ACC112 (cell line): ENCODE measurements around the gene CHST11.

ENCODE experiments used
- H2AFZ ChIP-seq: fragments of 200-600 bp; sonication (generic); one replicate; pipeline ENCODE4 v1.6.0; 2017; ENCODE audit warnings: antibody characterized with exemption, low read length; ENCODE audit not compliant: unreplicated experiment
- H3K27ac ChIP-seq: fragments of 200-600 bp; sonication (generic); 2 replicates; pipeline ENCODE4 v1.5.1; 2014; ENCODE audit warnings: low read depth, mild to moderate bottlenecking, antibody characterized with exemption, low read length, moderate library complexity
- H3K27me3 ChIP-seq: fragments of 200-600 bp; sonication (generic); 2 replicates; pipeline ENCODE4 v1.6.1; 2014; ENCODE audit warnings: mild to moderate bottlenecking, antibody characterized with exemption, low read length, moderate library complexity, mixed read lengths; ENCODE audit not compliant: insufficient read depth
- H3K36me3 ChIP-seq: fragments of 200-600 bp; sonication (generic); 2 replicates; pipeline ENCODE4 v1.6.1; 2016; ENCODE audit warnings: mild to moderate bottlenecking, antibody characterized with exemption, low read length, moderate library complexity, mixed read lengths; ENCODE audit not compliant: insufficient read depth
- H3K4me1 ChIP-seq: fragments of 200-600 bp; sonication (generic); one replicate; pipeline ENCODE4 v1.6.1; 2016; ENCODE audit warnings: low read length, mixed read lengths; ENCODE audit not compliant: insufficient read depth, unreplicated experiment, control insufficient read depth
- H3K4me3 ChIP-seq: fragments of 200-600 bp; sonication (generic); 2 replicates; pipeline ENCODE4 v1.5.1; 2014; ENCODE audit warnings: mild to moderate bottlenecking, low read depth, low read length
- H3K79me2 ChIP-seq: fragments of 200-600 bp; sonication (generic); one replicate; pipeline ENCODE4 v1.6.0; 2016; ENCODE audit warnings: low read length; ENCODE audit not compliant: control insufficient read depth, unreplicated experiment, insufficient read depth

CHST11 gene

GRCh38 chr12:104736307-104736706 is 279.6 kb downstream of the CHST11 start:
- Histone ChIP-seq H3K4me1 (peaks cover 4% of the 10 kb centered on the region), H3K4me3 (no peak overlapping the region), H3K36me3 (no peaks in the 10 kb centered on the region), H3K27me3 (no peaks in the 10 kb centered on the region), H3K27ac (no peak overlapping the region), H3K79me2 (no peaks in the 10 kb centered on the region), H2AFZ (no peak overlapping the region)

- H3K36me3 ChIP-seq: no peaks in the 10 kb centered on the region
Measured at GRCh38 chr12:104737113-104737512, 280.4 kb downstream of the CHST11 start.

DNA sequence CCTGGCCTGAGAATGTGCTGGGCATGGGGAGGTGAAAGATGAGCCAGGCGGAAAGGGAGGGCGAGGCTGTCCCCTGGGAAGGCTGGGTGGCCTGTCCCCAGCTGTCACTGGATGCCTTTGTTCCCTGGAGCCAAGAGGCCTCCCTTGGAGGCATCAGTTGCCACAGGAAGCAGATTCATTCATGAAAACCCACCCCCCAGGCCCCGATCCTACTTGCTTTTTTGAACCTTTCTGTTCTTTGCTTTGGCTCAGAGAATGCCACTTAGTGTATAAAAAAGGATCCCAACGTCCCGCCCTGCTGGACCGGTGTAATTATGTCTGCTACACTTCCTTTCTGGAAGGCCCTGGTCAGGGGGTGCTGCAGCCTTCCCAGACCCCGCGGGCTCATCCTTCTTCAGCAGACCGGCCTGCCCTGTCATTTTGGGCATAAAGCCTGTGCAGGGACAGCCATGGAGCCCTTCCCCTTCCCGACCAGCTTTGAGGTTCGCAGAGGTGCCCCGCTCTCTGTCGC is 281.1 kb downstream of the CHST11 start:
- H3K27ac ChIP-seq: no peak overlapping the region
- no peaks in the 10 kb centered on the region for H3K27me3 ChIP-seq
- no peak overlapping the region for H3K4me3 ChIP-seq
- H3K79me2 ChIP-seq: no peaks in the 10 kb centered on the region
- H3K4me1 ChIP-seq: peaks cover 4% of the 10 kb centered on the region
- H3K36me3 ChIP-seq: no peaks in the 10 kb centered on the region
- H2AFZ ChIP-seq: no peak overlapping the region

More at GRCh38 chr12:104737113-104737512, 280.4 kb downstream of the CHST11 start:
- Histone ChIP-seq H3K4me1 (peaks cover 4% of the 10 kb centered on the region), H3K4me3 (no peak overlapping the region), H2AFZ (no peak overlapping the region), H3K79me2 (no peaks in the 10 kb centered on the region), H3K27ac (no peak overlapping the region), H3K27me3 (no peaks in the 10 kb centered on the region)

GRCh38 chr12:104738331-104738730 is 281.6 kb downstream of the CHST11 start:
- H3K79me2 ChIP-seq: no peaks in the 10 kb centered on the region
- H3K4me3 ChIP-seq: no peak overlapping the region
- no peaks in the 10 kb centered on the region for H3K27me3 ChIP-seq
- no peak overlapping the region for H2AFZ ChIP-seq
- no peak overlapping the region for H3K27ac ChIP-seq
- no peaks in the 10 kb centered on the region for H3K36me3 ChIP-seq
- peaks cover 4% of the 10 kb centered on the region for H3K4me1 ChIP-seq

DNA sequence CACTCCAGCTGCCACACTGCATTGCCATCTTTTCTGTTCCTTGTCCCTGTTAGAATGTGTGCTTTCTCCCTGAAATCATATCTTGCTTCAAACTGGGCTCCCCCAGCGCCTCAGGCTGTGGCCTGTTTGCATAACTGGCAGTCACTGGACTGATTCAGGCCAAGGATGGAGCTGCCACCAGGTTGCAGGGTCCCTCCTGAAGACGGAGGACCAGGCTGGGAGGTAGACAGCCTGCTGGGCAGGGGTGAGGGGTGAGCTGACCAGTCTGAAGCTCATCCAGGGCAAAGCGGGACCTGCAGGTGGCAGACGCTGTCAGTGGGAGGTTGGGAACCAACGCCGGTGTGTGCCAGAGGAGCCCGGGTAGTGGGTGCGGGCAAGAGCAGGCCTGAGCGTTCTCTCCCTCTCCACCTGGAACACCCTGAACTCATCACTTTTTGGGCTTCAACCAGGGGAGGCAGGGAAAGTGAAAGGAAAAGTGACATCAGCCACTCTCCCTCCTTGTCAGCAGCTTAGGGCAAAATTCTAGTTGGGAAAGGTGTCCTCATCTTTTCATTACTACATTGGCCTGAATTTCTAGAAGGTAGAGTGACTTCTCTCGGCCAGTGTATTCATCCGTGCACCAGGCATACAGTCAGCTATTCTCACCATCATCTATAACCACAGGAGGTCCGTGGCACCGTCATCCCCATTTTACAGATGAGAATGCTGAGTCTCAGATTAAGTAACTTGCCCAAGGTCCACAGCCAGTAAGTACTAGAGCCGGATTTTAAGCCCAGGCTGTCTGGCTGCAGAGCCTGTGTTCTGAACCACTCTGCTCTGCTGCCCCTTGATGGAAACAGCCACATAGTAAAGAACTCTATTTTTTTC is 282.3 kb downstream of the CHST11 start:
- Histone ChIP-seq H3K4me3 (no peak overlapping the region), H2AFZ (no peak overlapping the region), H3K27me3 (no peaks in the 10 kb centered on the region), H3K79me2 (no peaks in the 10 kb centered on the region), H3K36me3 (no peaks in the 10 kb centered on the region), H3K27ac (no peak overlapping the region), H3K4me1 (peaks cover 4% of the 10 kb centered on the region)

DNA sequence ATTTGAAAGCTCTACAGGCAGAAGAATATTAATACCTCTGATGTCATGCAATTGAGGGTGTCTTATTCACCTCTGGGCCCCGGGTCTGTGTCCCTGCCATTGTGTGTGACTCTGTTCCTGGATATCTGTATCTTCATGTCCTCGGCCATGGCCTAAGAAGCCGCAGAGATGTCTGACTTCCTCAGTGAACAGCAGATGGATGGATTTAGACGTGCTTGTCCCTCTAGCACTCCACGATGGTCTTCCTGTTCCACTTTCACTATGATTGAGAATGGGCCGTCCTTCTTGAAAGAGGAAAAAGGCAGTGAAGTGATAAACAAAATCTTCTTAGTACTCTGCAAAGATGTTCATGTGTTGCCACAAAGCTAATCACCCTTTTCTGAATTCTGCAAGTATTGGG is 283.9 kb downstream of the CHST11 start:
- peaks cover 4% of the 10 kb centered on the region for H3K4me1 ChIP-seq
- no peaks in the 10 kb centered on the region for H3K36me3 ChIP-seq
- H3K27ac ChIP-seq: no peak overlapping the region
- H3K4me3 ChIP-seq: no peak overlapping the region
- no peak overlapping the region for H2AFZ ChIP-seq
- no peaks in the 10 kb centered on the region for H3K79me2 ChIP-seq
- no peaks in the 10 kb centered on the region for H3K27me3 ChIP-seq

DNA sequence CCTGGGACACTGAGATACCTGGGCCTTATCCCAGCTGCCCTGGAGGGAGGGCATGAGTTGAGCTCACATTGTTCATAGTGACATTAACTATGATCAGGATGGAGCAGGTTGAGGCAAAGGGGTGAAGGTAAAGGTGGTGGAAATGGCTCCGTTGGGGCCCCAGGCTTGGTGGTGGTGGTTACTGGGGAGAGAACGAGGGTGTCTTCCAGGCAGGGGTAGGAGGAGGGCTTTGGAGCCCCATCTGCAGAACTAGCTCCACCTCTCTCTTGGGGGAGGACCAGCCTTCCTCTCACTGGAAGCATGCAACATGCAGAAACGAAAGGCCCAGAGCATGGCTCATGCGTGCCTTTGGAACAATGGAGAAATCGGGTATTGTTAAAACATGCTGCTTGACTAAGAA is 284.3 kb downstream of the CHST11 start:
- no peak overlapping the region for H3K4me3 ChIP-seq
- H3K27ac ChIP-seq: no peak overlapping the region
- H3K36me3 ChIP-seq: no peaks in the 10 kb centered on the region
- H2AFZ ChIP-seq: no peak overlapping the region
- no peaks in the 10 kb centered on the region for H3K79me2 ChIP-seq
- H3K27me3 ChIP-seq: no peaks in the 10 kb centered on the region
- peaks cover 2% of the 10 kb centered on the region for H3K4me1 ChIP-seq

GRCh38 chr12:104741497-104742367 is 285.0 kb downstream of the CHST11 start:
- H3K4me1 ChIP-seq: no peaks in the 10 kb centered on the region
- no peaks in the 10 kb centered on the region for H3K27me3 ChIP-seq
- H3K79me2 ChIP-seq: no peaks in the 10 kb centered on the region
- H2AFZ ChIP-seq: no peak overlapping the region
- no peaks in the 10 kb centered on the region for H3K36me3 ChIP-seq
- no peak overlapping the region for H3K4me3 ChIP-seq
- no peak overlapping the region for H3K27ac ChIP-seq

GRCh38 chr12:104742551-104743201 is 285.9 kb downstream of the CHST11 start:
- no peak overlapping the region for H2AFZ ChIP-seq
- no peaks in the 10 kb centered on the region for H3K79me2 ChIP-seq
- H3K27ac ChIP-seq: no peak overlapping the region
- no peaks in the 10 kb centered on the region for H3K4me1 ChIP-seq
- no peaks in the 10 kb centered on the region for H3K36me3 ChIP-seq
- H3K27me3 ChIP-seq: no peaks in the 10 kb centered on the region
- H3K4me3 ChIP-seq: no peak overlapping the region

DNA sequence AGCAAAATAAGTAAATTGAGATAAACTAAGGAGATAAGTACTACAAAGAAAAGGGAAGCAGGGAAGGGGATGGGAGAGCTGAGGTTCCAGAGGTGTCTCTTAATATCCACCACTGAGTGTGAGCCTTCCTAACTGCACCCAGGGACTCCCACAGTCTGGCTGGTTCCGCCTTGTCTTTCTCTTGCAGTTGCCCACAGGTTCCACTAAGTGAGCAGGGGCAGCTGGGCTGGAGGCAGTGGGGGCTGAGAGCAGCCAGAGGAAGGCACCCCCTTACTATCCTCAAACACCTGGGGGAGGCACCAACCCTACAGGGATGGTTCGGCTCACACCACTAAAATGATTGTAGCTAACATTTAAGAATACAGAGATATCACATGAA is 286.4 kb downstream of the CHST11 start:
- Histone ChIP-seq H3K4me1 (no peaks in the 10 kb centered on the region), H3K79me2 (no peaks in the 10 kb centered on the region), H3K27ac (no peak overlapping the region), H3K27me3 (no peaks in the 10 kb centered on the region), H3K4me3 (no peak overlapping the region), H2AFZ (no peak overlapping the region), H3K36me3 (no peaks in the 10 kb centered on the region)
